ENCODE results near the gene SSU72.

DNA sequence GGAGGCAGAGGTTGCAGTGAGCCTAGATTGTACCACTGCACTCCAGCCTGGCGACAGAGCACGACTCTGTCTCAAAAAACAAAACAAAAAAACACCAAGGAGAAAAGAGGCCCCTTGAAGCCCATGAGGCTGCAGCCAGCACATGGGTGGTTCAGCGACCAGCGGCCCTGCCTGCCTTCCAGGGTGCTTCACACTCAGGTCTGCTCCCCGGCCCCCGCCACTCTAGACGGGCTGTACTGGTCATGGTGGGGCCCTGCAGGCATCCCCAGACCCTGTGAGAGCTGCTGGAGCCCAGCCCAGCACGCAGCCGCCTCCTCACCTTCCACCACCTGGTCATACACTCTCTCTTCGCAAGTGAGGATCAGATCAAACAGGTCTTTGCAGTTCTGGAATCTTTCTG lies 30.1 kb downstream of the SSU72 start:
- TF ChIP-seq, protein P1, sequence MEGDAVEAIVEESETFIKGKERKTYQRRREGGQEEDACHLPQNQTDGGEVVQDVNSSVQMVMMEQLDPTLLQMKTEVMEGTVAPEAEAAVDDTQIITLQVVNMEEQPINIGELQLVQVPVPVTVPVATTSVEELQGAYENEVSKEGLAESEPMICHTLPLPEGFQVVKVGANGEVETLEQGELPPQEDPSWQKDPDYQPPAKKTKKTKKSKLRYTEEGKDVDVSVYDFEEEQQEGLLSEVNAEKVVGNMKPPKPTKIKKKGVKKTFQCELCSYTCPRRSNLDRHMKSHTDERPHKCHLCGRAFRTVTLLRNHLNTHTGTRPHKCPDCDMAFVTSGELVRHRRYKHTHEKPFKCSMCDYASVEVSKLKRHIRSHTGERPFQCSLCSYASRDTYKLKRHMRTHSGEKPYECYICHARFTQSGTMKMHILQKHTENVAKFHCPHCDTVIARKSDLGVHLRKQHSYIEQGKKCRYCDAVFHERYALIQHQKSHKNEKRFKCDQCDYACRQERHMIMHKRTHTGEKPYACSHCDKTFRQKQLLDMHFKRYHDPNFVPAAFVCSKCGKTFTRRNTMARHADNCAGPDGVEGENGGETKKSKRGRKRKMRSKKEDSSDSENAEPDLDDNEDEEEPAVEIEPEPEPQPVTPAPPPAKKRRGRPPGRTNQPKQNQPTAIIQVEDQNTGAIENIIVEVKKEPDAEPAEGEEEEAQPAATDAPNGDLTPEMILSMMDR (optimal IDR thresholded peaks at IDR 0.05 in 1 of 3, IDR thresholded peaks at IDR 0.05 in 1 of 3, conservative IDR thresholded peaks at IDR 0.05 in 1 of 3; ENCODE audit: extremely low read depth in 1 of 3, insufficient read depth in 2 of 3, low read length in 3 of 3): no peak
- no peak for TF ChIP-seq EZH2 (IDR thresholded peaks at IDR 0.05; ENCODE audit: low read length)

Measured in keratinocyte (primary cell).